ENCODE results near the gene TLR1.

The TLR1 gene

GRCh38 chr4:38749336-38749735 is 55.3 kb downstream of the TLR1 start:
- no peak for TF ChIP-seq NFIC (IDR thresholded peaks at IDR 0.05)

- TF ChIP-seq MAX (IDR thresholded peaks at IDR 0.05), result no peak
- no peak for TF ChIP-seq CEBPB (IDR thresholded peaks at IDR 0.05)
- TF ChIP-seq NFIC (IDR thresholded peaks at IDR 0.05), result no peak
- no peak for TF ChIP-seq FOXM1 (IDR thresholded peaks at IDR 0.05; ENCODE audit: borderline replicate concordance, low read depth)
- TF ChIP-seq YY1 (IDR thresholded peaks at IDR 0.05; ENCODE audit: low read depth), result no peak
- TF ChIP-seq REST (IDR thresholded peaks at IDR 0.05; ENCODE audit: low read depth), result no peak
- no peak for TF ChIP-seq TAF1 (IDR thresholded peaks at IDR 0.05; ENCODE audit: low read depth)
- no peak for TF ChIP-seq EGR1 (IDR thresholded peaks at IDR 0.05)
- no peak for TF ChIP-seq EP300 (IDR thresholded peaks at IDR 0.05; ENCODE audit: borderline replicate concordance)
- no peak for TF ChIP-seq RAD21 (IDR thresholded peaks at IDR 0.05; ENCODE audit: low read depth)
- no peak for TF ChIP-seq CREB1 (IDR thresholded peaks at IDR 0.05; ENCODE audit: low read depth)
- TF ChIP-seq USF1 (IDR thresholded peaks at IDR 0.05), result no peak
- no peak for TF ChIP-seq TEAD4 (IDR thresholded peaks at IDR 0.05)
- no peak for TF ChIP-seq ZBTB7A (IDR thresholded peaks at IDR 0.05; ENCODE audit: low read depth)
- no peak for TF ChIP-seq TCF12 (IDR thresholded peaks at IDR 0.05; ENCODE audit: low read depth)
These were observed 57.0 kb downstream of the TLR1 start for GRCh38 chr4:38747629-38748028.
